Measurements from ENCODE around the gene LPAR2. TPM values are rescaled to one million over a fixed set of nuclear protein-coding genes. Genes with fewer than 3 reads are reported as not detected.

LPAR2 gene
- total and polyA plus RNA-seq, 10 of the 15 experiments (the other 5 are each of a cell fraction or from before 2014, with no cell fraction given) = 0.98 to 23.8 (median 10.2) TPM

DNA sequence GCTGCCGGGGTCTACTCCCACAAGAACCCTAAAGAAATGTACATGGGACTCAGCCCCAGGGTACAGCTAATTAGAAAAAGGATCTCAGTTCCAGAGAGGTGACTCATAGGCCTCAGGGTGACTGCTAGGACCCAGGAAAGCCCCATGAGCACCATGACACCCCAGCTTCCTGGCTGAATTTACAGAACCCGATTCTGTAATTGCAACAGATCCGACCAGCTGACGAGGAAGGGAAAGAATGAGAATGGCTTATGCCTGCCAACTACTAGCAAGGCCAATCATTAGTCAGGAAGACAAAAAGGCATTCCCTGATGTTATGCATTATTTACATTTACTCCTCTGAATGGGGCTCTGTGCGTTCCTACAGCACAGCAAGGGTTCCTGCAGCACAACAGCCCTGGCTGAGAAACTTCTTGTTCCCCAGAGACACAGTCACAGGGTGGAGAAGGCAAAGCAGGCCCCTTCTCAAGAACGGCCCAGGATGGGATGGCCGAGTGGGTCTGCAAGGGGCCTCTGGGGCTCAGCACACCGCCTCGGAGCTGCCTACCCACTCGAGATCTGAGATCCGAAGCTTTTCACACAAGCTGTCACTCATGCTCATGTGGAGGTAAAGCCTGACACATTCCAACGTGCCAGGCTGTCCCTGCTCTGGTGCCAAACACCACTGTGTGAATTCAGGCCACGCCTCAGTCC lies 36.7 kb downstream of the LPAR2 start (continued):
- TF ChIP-seq CBFB (IDR thresholded peaks at IDR 0.05; ENCODE audit: low read depth) (no peak), NR2C2 (IDR thresholded peaks at IDR 0.05; ENCODE audit: borderline replicate concordance, control insufficient read depth, insufficient read length, low read depth) (no peak), CREM (IDR thresholded peaks at IDR 0.05; ENCODE audit: low read depth) (peak; percentile 48), ZNF622 (IDR thresholded peaks at IDR 0.05) (no peak), SRF (IDR thresholded peaks at IDR 0.05; ENCODE audit: low read depth in 2 of 2, low read length in 2 of 2) (0 out of 4 replicates have a peak, but pooled peaks of 1 of the 2 experiments have one; percentile 19), KDM1A (IDR thresholded peaks at IDR 0.05; ENCODE audit: borderline replicate concordance) (no peak), STAT3 (IDR thresholded peaks at IDR 0.05; ENCODE audit: low read depth, low read length) (no peak), NFYA (IDR thresholded peaks at IDR 0.05; ENCODE audit: borderline replicate concordance, low read depth, low read length) (no peak), CBX5 (IDR thresholded peaks at IDR 0.05; ENCODE audit: low read depth) (no peak), CHD1 (IDR thresholded peaks at IDR 0.05; ENCODE audit: low read depth, low read length) (no peak), DPF2 (IDR thresholded peaks at IDR 0.05) (peak; percentile 57; the same call in 1 of the 2 replicates), MTA2 (IDR thresholded peaks at IDR 0.05; ENCODE audit: low read depth) (peak; percentile 88), MTA3 (IDR thresholded peaks at IDR 0.05; ENCODE audit: borderline replicate concordance, low read length) (peak; percentile 48; the same call in 1 of the 2 replicates), KLF5 (IDR thresholded peaks at IDR 0.05; ENCODE audit: partially characterized antibody) (no peak), SREBF1 (IDR thresholded peaks at IDR 0.05; ENCODE audit: low read length) (no peak), STAT1 (conservative IDR thresholded peaks at IDR 0.05) (no peak), CREB1 (IDR thresholded peaks at IDR 0.05; ENCODE audit: low read depth) (peak; percentile 49; the same call in 1 of the 2 replicates), RELA (IDR thresholded peaks at IDR 0.05; ENCODE audit: borderline replicate concordance, partially characterized antibody) (peak; percentile 36), ZNF217 (IDR thresholded peaks at IDR 0.05) (no peak), BACH1 (IDR thresholded peaks at IDR 0.05; ENCODE audit: borderline replicate concordance) (no peak), NR2F1 (conservative IDR thresholded peaks at IDR 0.05) (peak; percentile 74)
- TF ChIP-seq, protein P1, sequence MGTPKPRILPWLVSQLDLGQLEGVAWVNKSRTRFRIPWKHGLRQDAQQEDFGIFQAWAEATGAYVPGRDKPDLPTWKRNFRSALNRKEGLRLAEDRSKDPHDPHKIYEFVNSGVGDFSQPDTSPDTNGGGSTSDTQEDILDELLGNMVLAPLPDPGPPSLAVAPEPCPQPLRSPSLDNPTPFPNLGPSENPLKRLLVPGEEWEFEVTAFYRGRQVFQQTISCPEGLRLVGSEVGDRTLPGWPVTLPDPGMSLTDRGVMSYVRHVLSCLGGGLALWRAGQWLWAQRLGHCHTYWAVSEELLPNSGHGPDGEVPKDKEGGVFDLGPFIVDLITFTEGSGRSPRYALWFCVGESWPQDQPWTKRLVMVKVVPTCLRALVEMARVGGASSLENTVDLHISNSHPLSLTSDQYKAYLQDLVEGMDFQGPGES (IDR thresholded peaks at IDR 0.05) = no peak
- TF ChIP-seq, protein P2, sequence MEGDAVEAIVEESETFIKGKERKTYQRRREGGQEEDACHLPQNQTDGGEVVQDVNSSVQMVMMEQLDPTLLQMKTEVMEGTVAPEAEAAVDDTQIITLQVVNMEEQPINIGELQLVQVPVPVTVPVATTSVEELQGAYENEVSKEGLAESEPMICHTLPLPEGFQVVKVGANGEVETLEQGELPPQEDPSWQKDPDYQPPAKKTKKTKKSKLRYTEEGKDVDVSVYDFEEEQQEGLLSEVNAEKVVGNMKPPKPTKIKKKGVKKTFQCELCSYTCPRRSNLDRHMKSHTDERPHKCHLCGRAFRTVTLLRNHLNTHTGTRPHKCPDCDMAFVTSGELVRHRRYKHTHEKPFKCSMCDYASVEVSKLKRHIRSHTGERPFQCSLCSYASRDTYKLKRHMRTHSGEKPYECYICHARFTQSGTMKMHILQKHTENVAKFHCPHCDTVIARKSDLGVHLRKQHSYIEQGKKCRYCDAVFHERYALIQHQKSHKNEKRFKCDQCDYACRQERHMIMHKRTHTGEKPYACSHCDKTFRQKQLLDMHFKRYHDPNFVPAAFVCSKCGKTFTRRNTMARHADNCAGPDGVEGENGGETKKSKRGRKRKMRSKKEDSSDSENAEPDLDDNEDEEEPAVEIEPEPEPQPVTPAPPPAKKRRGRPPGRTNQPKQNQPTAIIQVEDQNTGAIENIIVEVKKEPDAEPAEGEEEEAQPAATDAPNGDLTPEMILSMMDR (IDR thresholded peaks at IDR 0.05 in 2 of 3, conservative IDR thresholded peaks at IDR 0.05 in 1 of 3; ENCODE audit: control insufficient read depth in 2 of 3, extremely low read depth in 1 of 3, insufficient read depth in 1 of 3, low read depth in 3 of 3, low read length in 3 of 3) = no peak
- TF ChIP-seq, protein P3, sequence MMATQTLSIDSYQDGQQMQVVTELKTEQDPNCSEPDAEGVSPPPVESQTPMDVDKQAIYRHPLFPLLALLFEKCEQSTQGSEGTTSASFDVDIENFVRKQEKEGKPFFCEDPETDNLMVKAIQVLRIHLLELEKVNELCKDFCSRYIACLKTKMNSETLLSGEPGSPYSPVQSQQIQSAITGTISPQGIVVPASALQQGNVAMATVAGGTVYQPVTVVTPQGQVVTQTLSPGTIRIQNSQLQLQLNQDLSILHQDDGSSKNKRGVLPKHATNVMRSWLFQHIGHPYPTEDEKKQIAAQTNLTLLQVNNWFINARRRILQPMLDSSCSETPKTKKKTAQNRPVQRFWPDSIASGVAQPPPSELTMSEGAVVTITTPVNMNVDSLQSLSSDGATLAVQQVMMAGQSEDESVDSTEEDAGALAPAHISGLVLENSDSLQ (IDR thresholded peaks at IDR 0.05) = peak; percentile 91
- TF ChIP-seq, protein P4, sequence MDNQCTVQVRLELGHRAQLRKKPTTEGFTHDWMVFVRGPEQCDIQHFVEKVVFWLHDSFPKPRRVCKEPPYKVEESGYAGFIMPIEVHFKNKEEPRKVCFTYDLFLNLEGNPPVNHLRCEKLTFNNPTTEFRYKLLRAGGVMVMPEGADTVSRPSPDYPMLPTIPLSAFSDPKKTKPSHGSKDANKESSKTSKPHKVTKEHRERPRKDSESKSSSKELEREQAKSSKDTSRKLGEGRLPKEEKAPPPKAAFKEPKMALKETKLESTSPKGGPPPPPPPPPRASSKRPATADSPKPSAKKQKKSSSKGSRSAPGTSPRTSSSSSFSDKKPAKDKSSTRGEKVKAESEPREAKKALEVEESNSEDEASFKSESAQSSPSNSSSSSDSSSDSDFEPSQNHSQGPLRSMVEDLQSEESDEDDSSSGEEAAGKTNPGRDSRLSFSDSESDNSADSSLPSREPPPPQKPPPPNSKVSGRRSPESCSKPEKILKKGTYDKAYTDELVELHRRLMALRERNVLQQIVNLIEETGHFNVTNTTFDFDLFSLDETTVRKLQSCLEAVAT (IDR thresholded peaks at IDR 0.05) = no peak
- TF ChIP-seq, protein P5, sequence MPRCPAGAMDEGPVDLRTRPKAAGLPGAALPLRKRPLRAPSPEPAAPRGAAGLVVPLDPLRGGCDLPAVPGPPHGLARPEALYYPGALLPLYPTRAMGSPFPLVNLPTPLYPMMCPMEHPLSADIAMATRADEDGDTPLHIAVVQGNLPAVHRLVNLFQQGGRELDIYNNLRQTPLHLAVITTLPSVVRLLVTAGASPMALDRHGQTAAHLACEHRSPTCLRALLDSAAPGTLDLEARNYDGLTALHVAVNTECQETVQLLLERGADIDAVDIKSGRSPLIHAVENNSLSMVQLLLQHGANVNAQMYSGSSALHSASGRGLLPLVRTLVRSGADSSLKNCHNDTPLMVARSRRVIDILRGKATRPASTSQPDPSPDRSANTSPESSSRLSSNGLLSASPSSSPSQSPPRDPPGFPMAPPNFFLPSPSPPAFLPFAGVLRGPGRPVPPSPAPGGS (IDR thresholded peaks at IDR 0.05; ENCODE audit: borderline replicate concordance, insufficient read depth, low read depth, low read length, poor library complexity, severe bottlenecking) = no peak

Measured in GM12878 (cell line).